Adrenal gland (tissue), 5 donors: ENCODE measurements around the gene LMO7.

ENCODE experiments used
- CTCF ChIP-seq, 6 experiments: fragments of 450-650 bp in 4 of 6; fragments of 200-600 bp in 2 of 6; sonication (generic) in 1 of 6; IDR thresholded peaks; 1 replicate in 5 of 6; 2 replicates in 1 of 6; pipeline versions ENCODE4 v1.5.1 to v1.8.0; 2016 to 2021; ENCODE audit warnings: antibody characterized with exemption in 6 of 6, mild to moderate bottlenecking in 2 of 6, moderate library complexity in 1 of 6
- POLR2A ChIP-seq, 2 donors: fragments of 450-650 bp; IDR thresholded peaks; one replicate each; pipeline ENCODE4 v1.6.1; 2017; ENCODE audit warnings: antibody characterized with exemption in 2 of 2, mild to moderate bottlenecking in 2 of 2, moderate library complexity in 1 of 2
- donor health status: DM: no; HTN: no; CAD: no.

- TF ChIP-seq CTCF (IDR thresholded peaks at IDR 0.05) (no peak), POLR2A (IDR thresholded peaks at IDR 0.05) (no peak)
These were observed 260.1 kb downstream of the LMO7 start for GRCh38 chr13:75896271-75896670.
